Measurements from ENCODE around the gene GSTM5.
"Not testable (repeated sequence)": the region's sequence is repeated elsewhere in the genome, so short reads cannot be mapped to it uniquely, and the experiment has no call there.

Gene GSTM5

GRCh38 chr1:109739738-109740614 lies 27.9 kb downstream of the GSTM5 start:
- Histone ChIP-seq H3K36me3 (ENCODE audit: control insufficient read depth, low read depth, low read length) (no peaks in the 10 kb centered on the region), H3K27ac (ENCODE audit: low read length) (no peak overlapping the region), H3K4me3 (ENCODE audit: low read length) (peak overlapping the region; percentile 65), H3K9ac (ENCODE audit: low read length) (peak overlapping the region; percentile 33), H3K9me3 (ENCODE audit: control insufficient read depth, low read depth, low read length) (no peaks in the 10 kb centered on the region), H3K27me3 (ENCODE audit: control insufficient read depth, insufficient read depth, low read length) (peaks cover 55% of the 10 kb centered on the region), H3K4me1 (ENCODE audit: control insufficient read depth, low read depth, low read length) (no peaks in the 10 kb centered on the region)

- peak within 1 kb of the TSS; percentile 33 for H3K9ac ChIP-seq (ENCODE audit: low read length)
- H3K36me3 ChIP-seq (ENCODE audit: control insufficient read depth, low read depth, low read length): no peaks in the 10 kb centered on the region
- no peaks in the 10 kb centered on the region for H3K4me1 ChIP-seq (ENCODE audit: control insufficient read depth, low read depth, low read length)
- H3K27me3 ChIP-seq (ENCODE audit: control insufficient read depth, insufficient read depth, low read length): peaks cover 55% of the 10 kb centered on the region
- peak within 1 kb of the TSS; percentile 65 for H3K4me3 ChIP-seq (ENCODE audit: low read length)
- no peak within 1 kb of the TSS for H3K27ac ChIP-seq (ENCODE audit: low read length)
- H3K9me3 ChIP-seq (ENCODE audit: control insufficient read depth, low read depth, low read length): no peaks in the 10 kb centered on the region
These were observed 28.7 kb downstream of the GSTM5 start, which contains the start of gene GSTM3 for GRCh38 chr1:109740615-109741373. Gene GSTM3, minus strand, starts transcription at chr1:109741038. Its CDS starts 751 bp downstream, at chr1:109740287.

GRCh38 chr1:109748311-109748710 lies 36.3 kb downstream of the GSTM5 start:
- H3K36me3 ChIP-seq (ENCODE audit: control insufficient read depth, low read depth, low read length); H3K27ac ChIP-seq (ENCODE audit: low read length); H3K4me1 ChIP-seq (ENCODE audit: control insufficient read depth, low read depth, low read length); H3K9me3 ChIP-seq (ENCODE audit: control insufficient read depth, low read depth, low read length); H3K4me3 ChIP-seq (ENCODE audit: low read length); H3K27me3 ChIP-seq (ENCODE audit: control insufficient read depth, insufficient read depth, low read length); H3K9ac ChIP-seq (ENCODE audit: low read length): not testable (repeated sequence)

DNA sequence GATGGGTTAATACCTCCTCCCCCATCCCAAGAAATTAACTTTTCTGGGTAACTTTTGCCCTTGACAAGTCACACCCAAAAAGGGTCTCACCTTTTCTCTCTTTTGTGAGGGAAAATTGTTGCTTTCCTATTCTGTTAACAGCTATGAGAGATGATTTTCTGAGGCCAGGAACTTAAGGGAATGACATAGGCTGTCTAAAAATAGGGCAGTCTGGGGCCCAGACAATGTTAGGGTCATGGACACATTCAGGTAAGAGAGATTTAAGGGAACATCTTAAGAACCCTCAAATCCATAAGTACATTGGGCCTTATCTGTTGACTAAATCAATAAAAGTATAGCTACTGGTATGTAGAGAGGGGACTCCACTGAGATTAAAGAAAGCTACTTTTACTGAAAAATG lies 37.2 kb downstream of the GSTM5 start:
- Histone ChIP-seq H3K36me3 (ENCODE audit: control insufficient read depth, low read depth, low read length) (no peaks in the 10 kb centered on the region), H3K27me3 (ENCODE audit: control insufficient read depth, insufficient read depth, low read length) (no peaks in the 10 kb centered on the region)

GRCh38 chr1:109750241-109750882 lies 38.3 kb downstream of the GSTM5 start:
- Histone ChIP-seq H3K27me3 (ENCODE audit: control insufficient read depth, insufficient read depth, low read length) (no peaks in the 10 kb centered on the region), H3K4me3 (ENCODE audit: low read length) (no peak overlapping the region), H3K27ac (ENCODE audit: low read length) (no peak overlapping the region), H3K36me3 (ENCODE audit: control insufficient read depth, low read depth, low read length) (no peaks in the 10 kb centered on the region), H3K4me1 (ENCODE audit: control insufficient read depth, low read depth, low read length) (no peaks in the 10 kb centered on the region), H3K9me3 (ENCODE audit: control insufficient read depth, low read depth, low read length) (no peaks in the 10 kb centered on the region), H3K9ac (ENCODE audit: low read length) (no peak overlapping the region)

More for the DNA sequence above, 37.2 kb downstream of the GSTM5 start:
- H3K9me3 ChIP-seq (ENCODE audit: control insufficient read depth, low read depth, low read length): no peaks in the 10 kb centered on the region
- H3K4me1 ChIP-seq (ENCODE audit: control insufficient read depth, low read depth, low read length): no peaks in the 10 kb centered on the region
- no peak overlapping the region for H3K9ac ChIP-seq (ENCODE audit: low read length)
- H3K27ac ChIP-seq (ENCODE audit: low read length): no peak overlapping the region
- H3K4me3 ChIP-seq (ENCODE audit: low read length): no peak overlapping the region

DNA sequence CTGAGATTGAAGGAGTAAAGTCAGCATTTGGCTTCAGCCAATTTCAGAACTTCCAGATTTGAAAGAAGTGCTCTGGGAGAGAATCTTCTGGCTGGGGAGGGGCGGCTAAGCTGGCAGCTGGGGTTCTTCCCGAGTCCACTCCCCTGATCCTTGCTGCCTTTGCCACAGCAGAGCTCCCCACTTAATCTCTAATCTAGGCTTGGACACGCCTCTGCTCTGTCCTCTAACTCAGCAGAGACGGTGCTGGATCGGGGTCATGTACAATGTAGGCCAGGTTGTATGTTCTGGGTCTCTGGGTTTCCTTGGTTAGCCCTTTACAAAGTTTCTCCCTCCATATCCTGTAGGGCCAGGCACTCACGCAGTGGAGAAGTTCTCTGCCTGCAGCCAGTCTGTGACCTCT lies 38.9 kb downstream of the GSTM5 start:
- no peaks in the 10 kb centered on the region for H3K9me3 ChIP-seq (ENCODE audit: control insufficient read depth, low read depth, low read length)
- H3K27ac ChIP-seq (ENCODE audit: low read length): no peak overlapping the region
- no peaks in the 10 kb centered on the region for H3K27me3 ChIP-seq (ENCODE audit: control insufficient read depth, insufficient read depth, low read length)
- H3K4me3 ChIP-seq (ENCODE audit: low read length): no peak overlapping the region
- no peaks in the 10 kb centered on the region for H3K36me3 ChIP-seq (ENCODE audit: control insufficient read depth, low read depth, low read length)
- H3K4me1 ChIP-seq (ENCODE audit: control insufficient read depth, low read depth, low read length): no peaks in the 10 kb centered on the region
- no peak overlapping the region for H3K9ac ChIP-seq (ENCODE audit: low read length)

- Histone ChIP-seq H3K9me3 (ENCODE audit: control insufficient read depth, low read depth, low read length) (no peaks in the 10 kb centered on the region), H3K4me3 (ENCODE audit: low read length) (no peak overlapping the region), H3K27ac (ENCODE audit: low read length) (no peak overlapping the region), H3K9ac (ENCODE audit: low read length) (no peak overlapping the region), H3K4me1 (ENCODE audit: control insufficient read depth, low read depth, low read length) (no peaks in the 10 kb centered on the region), H3K36me3 (ENCODE audit: control insufficient read depth, low read depth, low read length) (no peaks in the 10 kb centered on the region), H3K27me3 (ENCODE audit: control insufficient read depth, insufficient read depth, low read length) (no peaks in the 10 kb centered on the region)
These were observed 39.6 kb downstream of the GSTM5 start for GRCh38 chr1:109751531-109752260.

DNA sequence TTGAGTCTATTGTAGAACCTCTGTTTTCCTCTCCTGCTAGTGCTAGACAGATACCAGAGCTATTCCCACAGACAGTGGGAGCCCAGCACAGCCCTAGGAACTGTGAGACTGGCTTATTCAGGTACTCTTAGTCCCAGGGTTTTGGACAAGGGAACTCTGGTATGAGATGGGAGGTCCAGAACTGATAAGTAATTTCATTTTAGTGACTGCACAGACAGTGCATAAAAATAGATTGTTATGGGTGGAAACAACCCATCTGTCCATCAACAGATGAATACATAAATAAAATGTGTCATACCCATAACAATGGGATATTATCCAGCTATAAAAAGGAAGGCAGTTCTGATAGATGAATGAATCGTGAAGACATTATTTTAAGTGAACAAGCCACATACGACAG lies 42.7 kb downstream of the GSTM5 start:
- Histone ChIP-seq H3K4me3 (ENCODE audit: low read length) (no peak overlapping the region), H3K27ac (ENCODE audit: low read length) (no peak overlapping the region)

GRCh38 chr1:109756325-109756724 lies 44.3 kb downstream of the GSTM5 start:
- not testable (repeated sequence) for H3K4me3 ChIP-seq (ENCODE audit: low read length); H3K36me3 ChIP-seq (ENCODE audit: control insufficient read depth, low read depth, low read length); H3K4me1 ChIP-seq (ENCODE audit: control insufficient read depth, low read depth, low read length); H3K27me3 ChIP-seq (ENCODE audit: control insufficient read depth, insufficient read depth, low read length); H3K9me3 ChIP-seq (ENCODE audit: control insufficient read depth, low read depth, low read length); H3K9ac ChIP-seq (ENCODE audit: low read length); H3K27ac ChIP-seq (ENCODE audit: low read length)

More for the DNA sequence above, 42.7 kb downstream of the GSTM5 start:
- Histone ChIP-seq H3K4me1 (ENCODE audit: control insufficient read depth, low read depth, low read length) (no peaks in the 10 kb centered on the region), H3K36me3 (ENCODE audit: control insufficient read depth, low read depth, low read length) (no peaks in the 10 kb centered on the region), H3K9ac (ENCODE audit: low read length) (no peak overlapping the region), H3K27me3 (ENCODE audit: control insufficient read depth, insufficient read depth, low read length) (no peaks in the 10 kb centered on the region), H3K9me3 (ENCODE audit: control insufficient read depth, low read depth, low read length) (no peaks in the 10 kb centered on the region)

DNA sequence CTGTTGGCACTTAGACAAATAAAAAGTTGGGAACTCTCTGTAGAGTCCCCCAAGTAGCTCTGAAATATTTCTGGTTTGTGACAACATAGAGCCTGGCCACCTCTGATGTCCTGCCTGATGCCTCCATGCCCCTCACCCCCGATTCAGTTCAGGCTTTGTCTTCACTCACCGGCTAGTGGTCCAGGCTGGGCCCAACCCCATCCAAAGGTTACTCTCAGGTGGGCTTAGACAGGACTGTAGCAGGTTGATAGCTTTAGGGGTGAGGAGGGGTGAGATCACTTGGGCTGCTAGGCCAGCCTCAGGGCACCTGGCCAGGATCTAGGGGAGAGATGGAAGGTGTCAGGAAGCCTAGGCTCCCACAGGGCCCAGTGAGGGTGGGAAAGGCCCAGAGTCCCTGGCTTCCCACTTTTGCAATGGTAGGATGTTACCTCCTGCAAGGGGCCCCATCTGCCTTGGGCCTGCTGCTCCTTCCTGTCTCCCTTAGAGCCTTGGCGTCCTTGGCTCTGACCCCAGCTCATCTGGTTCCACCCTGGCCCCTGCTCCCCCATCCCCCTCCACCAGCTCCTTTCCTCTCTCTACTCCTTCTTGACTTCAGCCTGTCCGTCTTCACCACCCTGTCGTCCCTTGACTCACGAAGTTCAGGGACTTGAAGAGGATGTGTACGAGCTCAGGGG lies 44.9 kb downstream of the GSTM5 start:
- Histone ChIP-seq H3K4me3 (ENCODE audit: low read length) (no peak overlapping the region), H3K4me1 (ENCODE audit: control insufficient read depth, low read depth, low read length) (no peaks in the 10 kb centered on the region), H3K27ac (ENCODE audit: low read length) (no peak overlapping the region), H3K27me3 (ENCODE audit: control insufficient read depth, insufficient read depth, low read length) (no peaks in the 10 kb centered on the region), H3K9ac (ENCODE audit: low read length) (no peak overlapping the region), H3K9me3 (ENCODE audit: control insufficient read depth, low read depth, low read length) (no peaks in the 10 kb centered on the region), H3K36me3 (ENCODE audit: control insufficient read depth, low read depth, low read length) (no peaks in the 10 kb centered on the region)
